ENCODE measurements around the gene OR10A3. TPM values are rescaled to one million over a fixed set of nuclear protein-coding genes. Genes with fewer than 3 reads are reported as not detected.

OR10A3 gene
- total RNA-seq, 1 donor from 2014 or later = 1.4 TPM

- peak; percentile 62 for DNase-seq (ENCODE audit: low spot score)
These were observed 48.7 kb downstream of the OR10A3 start for GRCh38 chr11:7892840-7893254.

GRCh38 chr11:7892059-7892699 lies 49.3 kb downstream of the OR10A3 start:
- no peak for DNase-seq (ENCODE audit: low spot score)

DNA sequence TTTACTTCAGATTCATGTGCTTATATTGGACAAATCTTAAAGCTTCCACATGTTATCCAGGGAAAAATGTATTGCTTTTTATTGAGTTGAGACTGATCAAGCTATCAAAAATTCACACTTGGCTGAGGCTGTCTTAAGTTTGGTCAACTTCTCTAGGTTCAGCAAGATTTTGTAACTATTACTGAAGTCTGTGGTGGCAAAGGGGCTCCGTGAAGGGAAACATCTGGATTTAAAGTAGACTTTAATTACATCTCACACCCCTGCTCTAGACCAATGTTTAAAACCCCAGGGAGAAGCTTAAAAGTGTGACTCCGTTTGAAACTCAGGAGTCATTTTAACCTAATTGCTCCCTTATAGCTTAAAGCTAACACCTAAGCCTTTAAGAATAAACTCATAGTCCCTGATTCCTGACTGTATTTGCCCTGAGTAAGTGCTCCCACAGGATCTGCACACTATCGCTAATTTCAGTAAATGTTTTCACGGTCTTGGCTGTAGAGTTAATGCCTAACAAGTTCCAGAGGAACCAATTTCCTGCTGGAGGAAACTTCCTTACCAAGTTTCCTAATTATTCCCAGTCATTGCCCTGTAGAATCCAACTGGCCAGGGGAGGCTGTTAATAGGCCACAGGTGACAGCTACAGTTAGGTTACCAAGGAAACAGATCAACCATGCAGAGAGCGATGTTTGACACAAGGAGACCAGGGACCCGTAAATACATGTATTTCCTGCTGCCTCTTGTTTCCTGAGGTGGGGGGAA lies 50.9 kb downstream of the OR10A3 start:
- DNase-seq (ENCODE audit: low spot score) = no peak

DNA sequence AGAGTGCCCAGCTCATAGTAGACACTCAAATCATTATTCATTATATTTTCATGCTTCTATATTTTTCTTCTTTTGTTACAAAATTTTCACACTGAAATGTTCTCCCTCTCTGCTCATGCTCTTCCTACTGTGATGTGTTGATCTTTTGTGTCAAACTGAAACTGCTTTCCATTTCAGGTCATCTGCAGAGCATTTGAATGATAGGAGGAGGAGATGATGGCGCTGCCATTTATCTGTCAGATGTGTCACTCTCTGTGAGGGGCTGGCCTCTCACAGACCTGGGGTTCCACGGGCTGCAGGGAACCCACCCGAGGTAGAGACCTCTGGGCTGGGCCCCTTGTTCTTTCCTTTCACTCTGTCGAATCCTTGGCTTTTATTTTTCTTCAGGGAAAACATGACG lies 51.5 kb downstream of the OR10A3 start:
- no peak for DNase-seq (ENCODE audit: low spot score)

Other genes with a start within 250 kb of the OR10A3 start
- gene OVCH2, start 235.2 kb downstream of the OR10A3 start, total RNA-seq (ENCODE audit: insufficient read depth, low replicate concordance) = 3.4 TPM
- not detected for gene OR5P2, start 144.8 kb downstream of the OR10A3 start, total RNA-seq (ENCODE audit: insufficient read depth, low replicate concordance)
- gene OR5P3, start 110.9 kb downstream of the OR10A3 start, total RNA-seq (ENCODE audit: insufficient read depth, low replicate concordance) = 2.2 TPM
- 8.9 TPM for gene OR10A6, start 10.4 kb downstream of the OR10A3 start, total RNA-seq (ENCODE audit: insufficient read depth, low replicate concordance)
- 5.8 TPM for gene NLRP10, start 23.7 kb upstream of the OR10A3 start, total RNA-seq (ENCODE audit: insufficient read depth, low replicate concordance)
- 96.3 TPM for gene EIF3F, start 45.6 kb upstream of the OR10A3 start, total RNA-seq (ENCODE audit: insufficient read depth, low replicate concordance)
- 28.6 TPM for gene TUB, start 139.5 kb upstream of the OR10A3 start, total RNA-seq (ENCODE audit: insufficient read depth, low replicate concordance)
- gene RIC3, start 227.3 kb upstream of the OR10A3 start, total RNA-seq (ENCODE audit: insufficient read depth, low replicate concordance) = 6.0 TPM